Rectal smooth muscle tissue (tissue), 1 donor: Measurements from ENCODE around the gene PLSCR2.

ENCODE experiments used
- H3K27ac ChIP-seq: one replicate; pipeline ENCODE4 v1.7.0; 2013; ENCODE audit warnings: low read depth, low read length, inconsistent platforms
- H3K27me3 ChIP-seq: one replicate; pipeline ENCODE4 v1.7.0; 2013; ENCODE audit warnings: low read length; ENCODE audit not compliant: control insufficient read depth, insufficient read depth
- H3K36me3 ChIP-seq: one replicate; pipeline ENCODE4 v1.7.0; 2013; ENCODE audit warnings: low read length; ENCODE audit not compliant: control insufficient read depth, insufficient read depth
- H3K4me1 ChIP-seq: one replicate; pipeline ENCODE4 v1.7.0; 2013; ENCODE audit warnings: low read length; ENCODE audit not compliant: control insufficient read depth, insufficient read depth
- H3K4me3 ChIP-seq: one replicate; pipeline ENCODE4 v1.7.0; 2013; ENCODE audit warnings: low read length
- H3K9ac ChIP-seq: one replicate; pipeline ENCODE4 v1.7.0; 2013; ENCODE audit warnings: low read length

PLSCR2 gene, protein sequence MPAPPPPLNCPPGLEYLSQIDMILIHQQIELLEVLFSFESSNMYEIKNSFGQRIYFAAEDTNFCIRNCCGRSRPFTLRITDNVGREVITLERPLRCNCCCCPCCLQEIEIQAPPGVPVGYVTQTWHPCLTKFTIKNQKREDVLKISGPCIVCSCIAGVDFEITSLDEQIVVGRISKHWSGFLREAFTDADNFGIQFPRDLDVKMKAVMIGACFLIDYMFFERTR

DNA sequence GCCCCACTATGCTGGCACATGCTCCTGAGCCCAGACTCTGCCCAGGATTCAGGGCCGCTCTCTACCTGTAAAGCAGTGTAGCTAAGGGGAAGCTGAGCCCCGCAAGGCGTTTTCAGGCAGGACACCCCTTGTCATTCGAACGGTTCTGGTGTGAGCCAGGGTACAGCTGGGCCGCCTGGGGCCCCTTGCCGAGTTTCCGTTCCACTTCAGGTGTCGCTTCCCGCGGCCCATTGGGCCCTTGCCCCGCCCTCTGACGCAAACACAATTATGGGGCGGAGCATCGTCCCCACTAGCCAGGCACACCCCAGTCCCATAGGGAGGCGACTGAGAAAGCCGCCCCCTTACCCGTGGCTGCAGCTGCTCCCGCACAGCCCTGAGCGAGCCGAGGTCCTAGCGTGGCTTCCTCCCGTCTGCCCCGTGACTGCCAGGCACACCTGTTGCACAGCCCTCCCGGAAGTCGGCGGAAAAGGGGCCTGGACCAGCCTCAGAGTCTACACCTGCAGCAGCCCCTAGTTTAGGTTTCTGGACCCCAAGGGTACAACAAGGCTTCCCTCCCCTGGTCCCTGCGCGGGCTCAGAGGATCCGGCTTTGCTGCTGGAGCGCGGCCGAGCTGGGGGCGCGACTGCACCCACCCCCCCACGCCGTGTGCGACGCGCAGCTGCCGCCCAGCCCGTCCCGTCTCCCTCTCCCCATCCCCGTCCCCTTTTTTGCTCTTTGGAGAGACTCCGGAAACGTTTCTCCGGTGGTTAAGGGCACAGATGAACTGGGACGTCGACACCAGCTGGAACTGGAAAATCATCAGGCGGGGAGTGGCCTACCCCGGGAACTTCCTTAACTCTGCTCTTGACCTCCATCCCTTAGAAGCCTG, at the start of gene PLSCR2:
TSS of gene PLSCR2 (minus strand) at position 412 of the 868 bp plus-strand sequence. CDS start 9,657 bp downstream, outside the sequence.
- Histone ChIP-seq H3K27me3 (no peaks in the 10 kb centered on the region), H3K9ac (peak within 1 kb of the TSS; percentile 29), H3K4me1 (no peaks in the 10 kb centered on the region), H3K27ac (peak within 1 kb of the TSS; percentile 27), H3K36me3 (no peaks in the 10 kb centered on the region), H3K4me3 (peak within 1 kb of the TSS; percentile 74)

DNA sequence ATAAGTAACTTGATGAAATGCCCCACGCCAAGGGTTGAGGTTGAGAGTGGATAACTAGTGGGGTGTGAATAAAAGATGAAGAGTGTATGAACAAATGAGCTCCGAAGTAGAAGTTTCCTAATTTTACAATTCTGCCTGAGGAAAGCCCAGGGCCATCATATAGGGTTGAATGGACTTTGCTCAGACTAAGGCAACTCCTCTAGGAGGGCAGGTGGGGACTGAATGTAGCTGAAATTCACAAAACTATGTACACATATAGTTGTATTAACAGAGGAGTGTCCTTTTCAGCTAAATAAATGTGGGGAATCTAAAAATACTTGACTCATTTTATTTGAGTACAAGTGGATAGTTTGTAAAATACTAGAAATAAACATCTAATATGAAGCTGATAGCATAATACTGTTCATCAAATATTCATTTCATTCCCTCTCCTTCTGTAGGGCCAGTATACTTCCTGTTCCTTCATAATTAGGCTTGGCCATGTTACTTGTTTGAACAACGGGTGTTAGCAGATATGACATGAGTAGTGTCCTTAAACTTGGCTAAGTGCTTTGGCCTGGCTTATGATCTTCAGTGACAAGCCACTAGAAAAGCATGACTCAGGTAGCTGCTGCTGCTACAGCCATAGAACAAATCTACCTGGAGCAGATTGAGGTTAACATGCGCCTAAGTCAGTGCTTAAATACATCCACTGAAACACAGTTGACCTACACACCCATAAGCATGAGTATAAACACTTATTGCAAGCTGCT, 48.5 kb upstream of the PLSCR2 start:
- Histone ChIP-seq H3K27me3 (no peaks in the 10 kb centered on the region), H3K27ac (no peak overlapping the region), H3K4me3 (no peak overlapping the region), H3K9ac (no peak overlapping the region), H3K4me1 (no peaks in the 10 kb centered on the region), H3K36me3 (peaks cover 3% of the 10 kb centered on the region)

DNA sequence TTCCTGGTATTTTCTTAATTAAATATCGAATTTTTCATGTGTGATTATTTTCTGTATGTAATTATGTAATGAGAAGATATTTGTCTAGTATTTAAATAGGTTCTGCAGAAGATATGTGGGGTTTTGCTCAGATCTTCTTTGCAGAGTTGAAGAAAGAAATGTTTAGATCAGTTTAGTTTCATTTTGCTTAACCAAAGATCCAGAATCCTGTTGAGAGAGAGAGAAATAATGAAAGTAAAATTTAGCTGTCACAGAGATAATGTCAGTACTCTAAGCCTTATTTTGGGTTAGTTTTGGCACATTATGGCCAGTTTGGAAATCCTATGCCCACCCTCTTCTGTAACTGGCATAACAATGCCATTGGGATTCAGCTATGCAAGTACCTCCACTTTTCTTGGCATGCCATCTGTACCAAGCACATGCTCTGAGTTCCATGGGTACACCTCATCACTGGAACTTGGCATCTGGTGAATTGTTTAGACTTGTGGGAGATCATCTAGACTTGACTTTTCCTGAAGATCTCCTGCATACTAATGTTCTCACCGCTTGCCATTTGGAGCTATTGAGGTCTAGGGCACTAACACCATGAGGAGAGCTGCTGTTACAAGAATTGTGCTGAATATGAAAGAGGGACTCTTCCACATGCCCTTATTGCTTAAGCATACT, 44.2 kb upstream of the PLSCR2 start:
- Histone ChIP-seq H3K27ac (no peak overlapping the region), H3K4me1 (no peaks in the 10 kb centered on the region), H3K4me3 (no peak overlapping the region)

DNA sequence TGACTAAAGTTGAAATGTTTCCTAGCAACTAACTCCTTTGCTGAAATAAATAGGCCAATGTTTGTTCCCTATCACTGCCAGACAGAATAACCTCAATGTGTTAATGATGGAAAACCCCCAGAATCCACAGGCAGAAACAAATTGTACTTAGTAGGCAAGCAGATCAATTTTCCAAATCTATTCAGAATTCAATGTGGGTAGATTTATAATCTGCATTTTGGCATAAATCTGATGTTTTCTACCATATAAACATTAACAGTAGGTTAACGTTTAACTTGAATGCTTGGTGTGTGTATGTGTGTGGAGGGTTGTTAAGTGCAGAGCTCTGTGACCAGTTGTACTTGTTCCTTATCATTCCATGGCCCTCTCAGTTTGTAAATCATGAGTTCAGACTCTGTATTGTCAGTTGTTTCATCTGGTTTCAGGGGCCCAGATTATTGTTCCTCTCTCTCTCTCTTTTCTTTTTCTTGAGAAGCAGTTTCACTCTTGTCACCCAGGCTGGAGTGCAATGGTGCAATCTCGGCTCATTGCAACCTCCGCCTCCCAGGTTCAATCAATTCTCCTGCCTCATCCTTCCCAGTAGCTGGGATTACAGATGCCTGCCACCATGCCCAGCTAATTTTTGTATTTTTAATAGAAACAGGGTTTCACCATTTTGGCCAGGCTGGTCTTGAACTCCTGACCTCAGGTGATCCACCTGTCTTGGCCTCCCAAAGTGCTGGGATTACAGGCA, 42.2 kb upstream of the PLSCR2 start:
- no peaks in the 10 kb centered on the region for H3K27me3 ChIP-seq
- no peak overlapping the region for H3K4me3 ChIP-seq
- peaks cover 3% of the 10 kb centered on the region for H3K36me3 ChIP-seq
- H3K27ac ChIP-seq = no peak overlapping the region
- H3K9ac ChIP-seq = no peak overlapping the region
- H3K4me1 ChIP-seq = no peaks in the 10 kb centered on the region

More for the DNA sequence above, 44.2 kb upstream of the PLSCR2 start:
- no peak overlapping the region for H3K9ac ChIP-seq
- H3K36me3 ChIP-seq = peaks cover 3% of the 10 kb centered on the region
- H3K27me3 ChIP-seq = no peaks in the 10 kb centered on the region

DNA sequence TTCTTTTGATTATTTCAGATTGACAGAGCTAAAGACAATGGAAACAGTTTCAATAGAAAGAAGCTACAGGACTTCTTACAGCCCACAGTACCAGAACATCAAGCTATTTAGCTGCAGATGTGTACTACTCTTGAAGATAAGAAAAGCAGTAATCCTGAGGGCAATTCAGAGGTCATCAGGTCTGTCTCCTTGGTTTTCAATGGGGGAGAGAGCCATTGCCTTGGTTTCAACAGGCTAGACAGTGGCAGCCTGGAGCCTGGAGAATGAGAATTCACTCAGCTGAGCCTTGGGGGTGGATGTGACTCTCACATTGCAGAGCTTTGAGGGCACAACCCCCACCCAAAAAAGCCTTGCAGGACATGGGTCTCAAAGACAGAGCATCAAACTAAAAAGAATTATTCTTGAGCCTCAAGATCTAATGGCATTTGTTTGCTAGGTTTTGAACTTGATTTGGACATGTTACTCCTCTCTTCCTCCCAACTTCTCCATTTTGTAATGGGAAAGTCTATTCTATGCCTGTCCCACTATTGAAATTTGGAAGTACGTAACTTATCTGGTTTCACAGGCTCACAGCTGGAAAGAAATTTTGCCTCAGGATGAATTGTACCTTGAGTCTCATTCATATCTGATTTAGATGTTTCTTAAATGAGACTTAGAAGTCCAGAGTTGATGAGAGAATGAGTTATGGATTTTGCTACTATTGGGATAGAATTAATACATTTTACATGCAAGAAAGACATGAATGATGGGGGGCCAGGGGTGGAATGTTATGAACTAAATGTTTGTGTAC, 38.2 kb upstream of the PLSCR2 start:
- Histone ChIP-seq H3K9ac (no peak overlapping the region), H3K27ac (no peak overlapping the region), H3K36me3 (no peaks in the 10 kb centered on the region), H3K4me1 (peaks cover 2% of the 10 kb centered on the region), H3K4me3 (no peak overlapping the region), H3K27me3 (peaks cover 1% of the 10 kb centered on the region)

DNA sequence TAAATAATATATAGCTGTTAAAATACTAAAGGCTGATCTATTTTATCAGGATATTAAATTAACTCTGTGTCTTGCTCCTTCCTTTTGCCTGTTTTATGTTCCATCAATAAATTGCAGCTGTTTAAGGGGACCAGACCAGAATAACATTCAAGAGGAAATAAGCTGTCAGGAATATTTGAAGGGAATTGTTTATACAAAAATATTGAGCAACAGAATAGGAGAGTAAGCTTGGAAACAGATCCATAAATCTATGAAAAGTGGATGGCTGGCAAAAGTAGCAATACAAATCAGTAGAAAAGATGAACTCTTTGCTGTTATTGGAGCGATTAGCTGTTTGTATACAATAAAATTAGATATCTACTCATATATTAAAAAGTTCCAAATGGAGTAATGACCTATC, 36.2 kb upstream of the PLSCR2 start:
- peaks cover 1% of the 10 kb centered on the region for H3K27me3 ChIP-seq
- H3K27ac ChIP-seq = no peak overlapping the region
- H3K9ac ChIP-seq = no peak overlapping the region
- H3K36me3 ChIP-seq = no peaks in the 10 kb centered on the region
- H3K4me1 ChIP-seq = peaks cover 2% of the 10 kb centered on the region
- no peak overlapping the region for H3K4me3 ChIP-seq

DNA sequence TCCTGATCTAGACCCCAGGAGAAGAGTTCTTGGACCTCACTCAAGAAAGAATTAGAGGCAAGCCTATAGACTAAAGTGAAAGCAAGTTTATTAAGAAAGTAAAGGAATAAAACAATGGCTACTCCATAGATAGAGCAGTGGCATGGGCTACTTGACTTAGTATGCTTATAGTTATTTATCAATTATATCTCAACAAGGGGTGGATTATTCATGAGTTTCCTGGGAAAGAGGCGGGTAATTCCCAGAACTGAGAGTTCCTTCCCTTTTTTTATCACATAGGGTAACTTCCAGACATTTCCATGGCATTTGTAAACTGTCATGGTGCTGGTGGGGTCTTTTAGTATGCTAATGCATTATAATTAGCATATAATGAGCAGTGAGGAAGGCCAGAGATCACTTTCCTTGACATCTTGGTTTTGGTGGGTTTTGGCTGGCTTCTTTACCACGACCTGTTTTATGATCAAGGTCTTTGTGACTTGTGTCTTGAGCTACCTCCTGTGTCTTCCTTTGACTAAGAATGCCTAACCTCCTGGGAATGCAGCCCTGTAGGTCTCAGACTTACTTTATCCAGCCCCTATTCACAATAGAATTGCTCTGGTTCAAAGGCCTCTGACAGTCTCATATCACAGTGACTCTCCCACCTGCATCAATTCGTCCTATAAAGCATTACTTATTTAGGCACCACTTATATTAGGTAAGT, 35.3 kb upstream of the PLSCR2 start:
- Histone ChIP-seq H3K27me3 (peaks cover 1% of the 10 kb centered on the region), H3K4me3 (no peak overlapping the region), H3K36me3 (no peaks in the 10 kb centered on the region), H3K9ac (no peak overlapping the region), H3K4me1 (peaks cover 2% of the 10 kb centered on the region), H3K27ac (no peak overlapping the region)

DNA sequence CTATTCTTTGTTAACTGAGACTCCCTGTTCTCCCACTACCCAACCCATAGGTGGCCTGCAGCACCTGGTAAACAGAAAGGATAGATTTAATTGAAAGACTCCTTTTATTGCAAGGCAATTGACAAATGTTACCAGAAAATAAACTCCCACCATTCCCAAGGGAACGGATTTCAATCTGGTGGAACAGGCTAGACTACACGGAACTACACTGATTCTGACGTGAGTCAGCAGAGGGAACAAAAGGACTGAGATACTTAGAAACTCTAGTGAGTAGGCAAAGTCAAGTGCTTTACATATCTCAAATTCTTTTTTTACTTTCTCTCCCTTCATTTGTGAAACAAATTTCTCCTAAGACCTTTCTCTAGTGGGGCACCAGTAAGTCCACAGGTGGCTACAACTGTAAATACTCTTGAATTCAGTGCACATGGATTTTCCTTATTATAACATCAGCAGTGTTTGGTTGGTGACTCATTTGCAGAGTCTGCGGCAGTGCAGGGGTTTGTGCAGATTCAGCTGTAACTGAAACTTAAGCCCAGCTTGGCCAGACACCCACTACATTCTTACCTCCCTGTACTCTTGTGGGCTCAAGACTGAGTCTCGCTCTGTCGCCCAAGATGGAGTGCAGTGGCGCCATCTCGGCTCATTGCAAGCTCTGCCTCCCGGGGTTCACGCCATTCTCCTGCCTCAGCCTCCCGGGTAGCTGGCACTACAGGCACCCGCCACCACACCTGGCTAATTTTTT, 34.3 kb upstream of the PLSCR2 start:
- Histone ChIP-seq H3K4me3 (no peak overlapping the region), H3K27ac (no peak overlapping the region), H3K4me1 (peaks cover 2% of the 10 kb centered on the region), H3K36me3 (no peaks in the 10 kb centered on the region), H3K9ac (no peak overlapping the region), H3K27me3 (peaks cover 1% of the 10 kb centered on the region)

DNA sequence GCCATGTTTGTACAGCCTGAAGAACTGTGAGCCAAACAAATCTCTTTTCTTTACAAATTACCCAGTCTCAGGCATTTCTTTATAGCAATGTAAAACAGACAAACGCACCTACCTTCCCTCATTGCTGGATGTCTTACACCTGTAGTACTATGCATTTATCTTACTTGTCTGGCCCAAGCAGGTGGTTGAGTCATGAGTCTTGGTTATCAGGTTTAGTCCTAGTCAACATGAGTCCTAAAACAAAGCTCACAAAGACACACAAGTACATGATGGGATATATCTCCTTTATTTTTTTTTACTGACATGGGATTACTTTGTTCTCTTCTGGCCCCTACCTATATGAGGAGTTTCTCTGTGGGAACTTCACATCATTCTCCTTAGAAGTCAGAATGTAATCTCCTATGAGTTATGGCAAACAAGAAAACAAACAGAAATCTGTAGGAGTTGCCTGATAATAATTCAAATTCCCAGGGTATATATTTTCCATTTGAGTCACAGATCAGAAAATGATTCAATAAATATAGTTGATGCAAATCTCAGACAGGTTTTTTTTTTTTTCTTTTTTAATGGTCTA, 33.6 kb upstream of the PLSCR2 start:
- Histone ChIP-seq H3K27ac (no peak overlapping the region), H3K36me3 (no peaks in the 10 kb centered on the region), H3K9ac (no peak overlapping the region), H3K4me1 (peaks cover 2% of the 10 kb centered on the region), H3K27me3 (peaks cover 1% of the 10 kb centered on the region), H3K4me3 (no peak overlapping the region)

DNA sequence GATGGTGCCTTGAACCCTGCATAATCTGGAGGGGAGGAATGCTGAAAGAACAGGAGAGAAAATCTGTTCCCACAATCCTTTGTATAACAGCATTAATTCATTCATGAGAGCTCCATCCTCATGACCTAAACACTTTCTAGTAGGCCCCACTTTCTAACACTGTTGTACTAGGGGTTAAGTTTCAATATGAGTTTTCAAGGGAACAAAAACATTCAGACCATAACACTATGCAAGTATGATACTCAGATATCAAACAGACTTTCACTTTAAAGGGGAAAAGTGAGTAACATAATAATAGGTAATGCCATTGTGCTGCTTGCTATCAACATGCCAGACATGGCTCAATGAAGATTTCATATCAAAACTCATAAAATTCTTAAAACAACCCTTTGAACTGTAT, 32.4 kb upstream of the PLSCR2 start:
- Histone ChIP-seq H3K36me3 (no peaks in the 10 kb centered on the region), H3K4me3 (no peak overlapping the region), H3K9ac (no peak overlapping the region), H3K27me3 (peaks cover 1% of the 10 kb centered on the region), H3K27ac (no peak overlapping the region), H3K4me1 (peaks cover 2% of the 10 kb centered on the region)
